Measurements from ENCODE around the gene SRGAP2C.
"Not testable (repeated sequence)": the region's sequence is repeated elsewhere in the genome, so short reads cannot be mapped to it uniquely, and the experiment has no call there.

The SRGAP2C gene

GRCh38 chr1:121344355-121344754 is 159.6 kb downstream of the SRGAP2C start:
- not testable (repeated sequence) for DNase-seq

- not testable (repeated sequence) for DNase-seq
Observed at GRCh38 chr1:121346654-121347053, 161.9 kb downstream of the SRGAP2C start.

GRCh38 chr1:121347476-121347875 is 162.7 kb downstream of the SRGAP2C start:
- not testable (repeated sequence) for DNase-seq

- not testable (repeated sequence) for DNase-seq
Observed at GRCh38 chr1:121348115-121348514, 163.3 kb downstream of the SRGAP2C start.

- DNase-seq: not testable (repeated sequence)
Observed at GRCh38 chr1:121349332-121349967, 164.7 kb downstream of the SRGAP2C start.

- DNase-seq: not testable (repeated sequence)
Observed at GRCh38 chr1:121355711-121356420, 171.1 kb downstream of the SRGAP2C start.

GRCh38 chr1:121356819-121357218 is 172.0 kb downstream of the SRGAP2C start:
- not testable (repeated sequence) for DNase-seq

- not testable (repeated sequence) for DNase-seq
Observed at GRCh38 chr1:121360531-121360930, 175.8 kb downstream of the SRGAP2C start.

GRCh38 chr1:121361451-121362233 is 176.9 kb downstream of the SRGAP2C start:
- not testable (repeated sequence) for DNase-seq

GRCh38 chr1:121362234-121362883 is 177.6 kb downstream of the SRGAP2C start:
- not testable (repeated sequence) for DNase-seq

GRCh38 chr1:121365316-121365715 is 180.5 kb downstream of the SRGAP2C start:
- DNase-seq: not testable (repeated sequence)

GRCh38 chr1:121365723-121366122 is 180.9 kb downstream of the SRGAP2C start:
- peak; percentile 44 for DNase-seq

GRCh38 chr1:121366171-121366570 is 181.4 kb downstream of the SRGAP2C start:
- not testable (repeated sequence) for DNase-seq

- not testable (repeated sequence) for DNase-seq
Observed at GRCh38 chr1:121368910-121369309, 184.1 kb downstream of the SRGAP2C start.

- not testable (repeated sequence) for DNase-seq
Observed at GRCh38 chr1:121369959-121370358, 185.2 kb downstream of the SRGAP2C start.

GRCh38 chr1:121374851-121375367 is 190.1 kb downstream of the SRGAP2C start:
- DNase-seq: not testable (repeated sequence)

- not testable (repeated sequence) for DNase-seq
Observed at GRCh38 chr1:121376986-121377385, 192.2 kb downstream of the SRGAP2C start.

GRCh38 chr1:121378757-121379156 is 194.0 kb downstream of the SRGAP2C start:
- DNase-seq: not testable (repeated sequence)

- DNase-seq: not testable (repeated sequence)
Observed at GRCh38 chr1:121384754-121385153, 200.0 kb downstream of the SRGAP2C start.

- not testable (repeated sequence) for DNase-seq
Observed at GRCh38 chr1:121385162-121385561, 200.4 kb downstream of the SRGAP2C start.

- DNase-seq: not testable (repeated sequence)
Observed at GRCh38 chr1:121385563-121386288, 201.0 kb downstream of the SRGAP2C start.
